ENCODE data around the gene ZNF444. TPM values are rescaled to one million over a fixed set of nuclear protein-coding genes. Genes with fewer than 3 reads are reported as not detected.

Gene ZNF444
- polyA plus RNA-seq, 3 donors, result 2.7 to 6.9 (median 3.5) TPM

GRCh38 chr19:56167064-56167578 lies 26.0 kb downstream of the ZNF444 start:
- H3K4me3 Mint-ChIP-seq, result no peak overlapping the region
- no peaks in the 10 kb centered on the region for H3K36me3 Mint-ChIP-seq
- Histone ChIP-seq H3K9ac (ENCODE audit: insufficient read depth, low read length, poor library complexity, severe bottlenecking) (no peak overlapping the region), H3K4me1 (ENCODE audit: control insufficient read depth in 1 of 2, insufficient read depth in 2 of 2, low read length in 2 of 2) (no peaks in the 10 kb centered on the region), H4K20me1 (ENCODE audit: insufficient read depth, low read length) (no peaks in the 10 kb centered on the region), H3K9me3 (replicated peaks in 1 of 2; ENCODE audit: control insufficient read depth in 1 of 2, insufficient read depth in 1 of 2, low read length in 2 of 2) (no peaks in the 10 kb centered on the region), H3K27ac (ENCODE audit: low read depth in 1 of 2, low read length in 2 of 2) (no peak overlapping the region), H2AFZ (ENCODE audit: insufficient read depth, low read depth, low read length, poor library complexity, severe bottlenecking) (no peak overlapping the region), H3K79me2 (ENCODE audit: insufficient read depth, low read length) (no peaks in the 10 kb centered on the region), H3K27me3 (ENCODE audit: control insufficient read depth in 2 of 2, insufficient read depth in 2 of 2, low read length in 2 of 2) (peaks cover 0 to 3% of the 10 kb centered on the region in 2 donors), H3K4me2 (replicated peaks; ENCODE audit: extremely low read depth, low read length, poor library complexity, severe bottlenecking) (no peak overlapping the region), H3K36me3 (replicated peaks in 1 of 2; ENCODE audit: control insufficient read depth in 1 of 2, insufficient read depth in 2 of 2, low read length in 2 of 2) (no peaks in the 10 kb centered on the region), H3K4me3 (replicated peaks in 1 of 3; ENCODE audit: low read depth in 2 of 3, low read length in 3 of 3) (no peak overlapping the region)
- no peak for TF ChIP-seq CTCF (IDR thresholded peaks at IDR 0.05)
- H3K9me3 Mint-ChIP-seq, result peaks cover 0 to 6% (median 0%) of the 10 kb centered on the region in 7 donors
- WGBS (ENCODE audit: insufficient coverage), result 60% methylated on average over 2 of the region's 7 CpGs
- intact Hi-C loops (cut with micrococcal nuclease), result no loop called here
- no peak overlapping the region for H3K27ac Mint-ChIP-seq
- DNase-seq, result no peak
- peaks cover 4% of the 10 kb centered on the region for H3K4me1 Mint-ChIP-seq
- H3K27me3 Mint-ChIP-seq (ENCODE audit: low read depth in 3 of 3), result peaks cover 6 to 21% (median 6%) of the 10 kb centered on the region in 3 donors

DNA sequence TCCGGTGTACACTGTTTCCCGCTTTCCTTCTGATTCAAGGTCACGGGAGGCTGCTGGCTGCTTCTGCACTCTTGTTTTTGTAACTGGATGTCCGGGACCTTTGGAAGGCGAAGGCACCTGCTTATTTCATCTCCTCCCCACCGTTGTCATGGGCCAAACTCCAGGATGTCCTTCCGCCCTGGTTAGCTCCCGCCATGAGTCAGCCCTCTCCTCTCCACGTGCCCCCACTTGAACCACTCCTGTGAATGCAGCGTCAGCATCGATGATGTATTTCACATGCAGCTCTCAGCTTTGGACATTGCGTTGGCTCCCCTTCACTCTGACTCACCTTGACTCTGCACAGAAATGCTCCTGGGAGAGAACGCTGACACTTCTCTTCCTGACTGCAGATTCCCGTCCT lies 29.2 kb downstream of the ZNF444 start:
- H3K36me3 ChIP-seq (replicated peaks in 1 of 2; ENCODE audit: control insufficient read depth in 1 of 2, insufficient read depth in 2 of 2, low read length in 2 of 2), result no peaks in the 10 kb centered on the region
- peaks cover 0 to 6% (median 0%) of the 10 kb centered on the region in 7 donors for H3K9me3 Mint-ChIP-seq
- no peak overlapping the region for H3K27ac ChIP-seq (ENCODE audit: low read depth in 1 of 2, low read length in 2 of 2)
- intact Hi-C loops (cut with micrococcal nuclease), result no loop called here
- H3K4me3 ChIP-seq (replicated peaks in 1 of 3; ENCODE audit: low read depth in 2 of 3, low read length in 3 of 3), result no peak overlapping the region
- no peaks in the 10 kb centered on the region for H4K20me1 ChIP-seq (ENCODE audit: insufficient read depth, low read length)
- no peak overlapping the region for H3K9ac ChIP-seq (ENCODE audit: insufficient read depth, low read length, poor library complexity, severe bottlenecking)
- H2AFZ ChIP-seq (ENCODE audit: insufficient read depth, low read depth, low read length, poor library complexity, severe bottlenecking), result no peak overlapping the region
- no peak for DNase-seq
- no peaks in the 10 kb centered on the region for H3K36me3 Mint-ChIP-seq
- no peak for TF ChIP-seq CTCF (IDR thresholded peaks at IDR 0.05)
- WGBS (ENCODE audit: insufficient coverage), result 78% methylated on average over 13 of the region's 14 CpGs
- peaks cover 2% of the 10 kb centered on the region for H3K4me1 Mint-ChIP-seq
- H3K4me2 ChIP-seq (replicated peaks; ENCODE audit: extremely low read depth, low read length, poor library complexity, severe bottlenecking), result no peak overlapping the region
- H3K9me3 ChIP-seq (replicated peaks in 1 of 2; ENCODE audit: control insufficient read depth in 1 of 2, insufficient read depth in 1 of 2, low read length in 2 of 2), result no peaks in the 10 kb centered on the region
- no peaks in the 10 kb centered on the region for H3K4me1 ChIP-seq (ENCODE audit: control insufficient read depth in 1 of 2, insufficient read depth in 2 of 2, low read length in 2 of 2)
- no peaks in the 10 kb centered on the region for H3K27me3 ChIP-seq (ENCODE audit: control insufficient read depth in 2 of 2, insufficient read depth in 2 of 2, low read length in 2 of 2)
- no peak overlapping the region for H3K4me3 Mint-ChIP-seq
- H3K79me2 ChIP-seq (ENCODE audit: insufficient read depth, low read length), result no peaks in the 10 kb centered on the region
- H3K27me3 Mint-ChIP-seq (ENCODE audit: low read depth in 3 of 3), result peaks cover 11 to 25% (median 12%) of the 10 kb centered on the region in 3 donors
- peak overlapping the region in 1 of 7 donors; percentile 38 for H3K27ac Mint-ChIP-seq
